ENCODE measurements around the gene TBC1D22B.
"Not testable (repeated sequence)": the region's sequence is repeated elsewhere in the genome, so short reads cannot be mapped to it uniquely, and the experiment has no call there.

TBC1D22B gene

DNA sequence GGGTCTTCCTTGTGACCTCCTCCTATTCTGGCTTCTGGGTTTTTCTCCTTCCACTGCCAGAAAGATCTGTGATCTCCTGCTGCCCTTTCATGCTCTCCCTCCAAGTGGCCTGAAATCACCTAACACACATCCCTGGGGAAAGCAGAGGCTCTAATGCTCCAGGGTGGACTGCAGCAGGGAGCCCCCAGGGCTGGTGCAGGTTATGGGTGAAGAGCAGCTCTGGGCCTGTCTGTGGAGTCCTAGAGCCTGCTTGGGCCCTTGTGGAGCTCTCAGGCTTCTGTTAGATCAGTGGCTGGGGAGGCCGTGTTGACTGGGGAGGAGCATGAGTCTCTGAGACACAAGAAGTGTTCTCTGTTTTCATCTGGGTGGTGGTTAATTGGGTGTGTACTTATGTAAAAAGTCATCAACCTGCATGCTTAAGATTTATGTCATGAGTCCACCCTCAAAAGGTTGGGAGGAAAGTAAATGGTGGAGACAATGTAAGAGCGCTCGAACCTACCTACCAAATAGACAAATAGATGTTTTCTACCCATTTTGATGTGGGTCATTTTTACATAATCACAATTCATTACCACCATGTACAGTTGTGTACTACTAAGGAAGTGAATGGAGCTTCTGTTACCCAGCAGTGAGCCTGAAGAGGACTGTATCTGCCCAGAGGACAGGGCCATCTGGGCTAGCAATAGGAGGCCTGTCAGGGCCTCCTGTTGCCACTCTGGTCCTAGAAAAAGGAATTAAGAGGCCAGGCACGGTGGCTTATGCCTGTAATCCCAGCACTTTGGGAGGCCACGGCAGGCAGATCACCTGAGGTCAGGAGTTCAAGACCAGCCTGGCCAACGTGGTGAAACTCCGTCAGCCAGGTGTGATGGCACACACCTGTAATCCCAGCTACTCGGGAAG is 64.2 kb downstream of the TBC1D22B start:
- no peak for DNase-seq (ENCODE audit: low read depth in 2 of 2)

DNA sequence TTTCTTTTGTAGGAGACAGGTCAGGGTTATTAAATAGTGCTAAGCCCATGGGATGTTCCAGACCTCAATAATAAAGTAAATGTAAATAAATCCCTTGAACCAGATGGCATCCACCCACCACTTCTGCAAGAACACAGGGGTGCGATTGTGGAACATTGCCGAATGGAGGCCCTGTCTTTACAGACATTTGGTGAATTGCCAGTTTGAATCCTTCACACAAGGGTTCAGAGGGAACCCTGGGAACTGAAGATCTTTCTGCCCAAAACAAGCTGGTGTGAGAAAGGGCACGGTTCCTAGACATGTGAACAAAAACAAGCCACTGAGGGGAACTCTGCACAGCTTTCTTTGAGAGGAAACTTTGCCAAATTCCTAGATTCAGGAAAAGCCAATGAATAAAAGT is 66.0 kb downstream of the TBC1D22B start:
- DNase-seq (ENCODE audit: low read depth in 2 of 2) = no peak

DNA sequence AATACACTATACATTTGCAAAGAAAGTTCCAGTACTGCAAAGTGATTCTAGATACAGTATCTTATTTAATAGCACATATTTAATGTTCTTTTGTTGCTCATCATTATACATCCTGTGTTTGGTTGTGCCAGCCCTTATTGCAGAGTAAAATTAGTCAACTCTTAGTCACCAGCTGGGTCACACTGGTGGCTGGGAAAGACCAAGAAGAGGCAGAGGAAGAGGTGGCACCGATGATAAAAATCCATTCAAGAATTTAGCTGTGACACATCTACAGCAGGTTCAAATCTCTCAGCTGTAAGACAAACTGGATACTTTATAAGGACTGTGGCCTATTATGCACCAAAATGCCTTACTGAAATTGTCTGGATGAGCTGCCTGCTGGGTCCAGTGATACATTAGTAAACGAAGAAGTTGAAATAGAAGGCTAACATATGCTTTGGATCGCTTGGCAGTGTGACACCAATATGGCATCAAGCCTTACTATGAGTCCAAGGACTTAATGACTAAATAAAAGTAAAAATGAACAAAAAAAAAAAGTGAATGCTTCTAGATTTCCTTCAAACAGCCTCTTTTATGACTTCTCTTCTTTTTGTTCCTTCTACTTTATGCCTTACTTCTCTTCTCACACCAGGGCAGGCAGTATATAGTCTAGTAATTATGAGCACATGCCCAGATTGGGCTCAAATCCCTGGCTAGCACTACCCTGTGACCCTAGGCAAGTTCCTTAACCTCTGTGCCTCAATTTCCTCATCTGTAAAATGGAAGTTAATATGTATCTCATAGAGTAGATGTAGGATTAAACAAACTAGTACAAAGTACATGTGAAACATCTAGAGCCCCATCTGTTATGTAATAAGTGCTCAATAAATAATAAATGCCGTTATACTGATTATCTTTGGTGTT is 66.8 kb downstream of the TBC1D22B start:
- peak; percentile 3 to 8 for DNase-seq (ENCODE audit: low read depth in 2 of 2)

DNA sequence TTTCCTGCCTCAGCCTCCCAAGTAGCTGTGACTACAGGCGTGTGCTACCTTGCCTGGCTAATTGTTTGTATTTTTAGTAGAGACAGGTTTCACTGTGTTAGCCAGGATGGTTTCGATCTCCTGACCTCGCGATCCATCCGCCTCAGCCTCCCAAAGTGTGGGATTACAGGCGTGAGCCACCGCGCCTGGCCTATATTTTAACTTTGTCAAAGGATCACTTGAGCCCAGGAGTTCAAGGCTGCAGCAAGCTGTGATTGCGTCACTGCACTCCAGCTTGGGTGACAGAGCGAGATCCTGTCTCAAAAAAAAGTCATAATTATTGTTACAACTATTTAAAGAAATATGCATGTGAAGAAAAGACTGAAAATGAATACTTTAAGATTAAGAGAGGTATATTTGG is 72.8 kb downstream of the TBC1D22B start:
- DNase-seq (ENCODE audit: low read depth in 2 of 2) = not testable (repeated sequence)

DNA sequence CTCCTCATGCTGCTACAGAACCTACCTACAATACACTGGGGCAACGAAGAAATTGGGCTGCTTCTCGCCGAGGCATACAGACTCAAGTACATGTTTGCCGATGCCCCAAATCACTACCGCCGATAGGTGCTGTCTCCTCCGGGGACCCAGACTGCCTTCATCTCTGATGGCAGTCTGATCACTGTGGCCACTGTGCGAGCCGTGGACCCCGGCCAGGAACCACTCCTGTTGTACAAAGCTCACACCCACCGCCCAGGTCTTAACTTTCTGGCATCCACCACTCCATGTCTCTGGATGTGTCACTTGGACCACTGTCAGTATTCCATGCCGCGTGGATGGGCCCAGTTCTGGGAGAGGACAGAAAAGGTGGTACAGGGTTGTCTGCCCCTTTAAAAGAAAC is 73.5 kb downstream of the TBC1D22B start:
- no peak for DNase-seq (ENCODE audit: low read depth in 2 of 2)

DNA sequence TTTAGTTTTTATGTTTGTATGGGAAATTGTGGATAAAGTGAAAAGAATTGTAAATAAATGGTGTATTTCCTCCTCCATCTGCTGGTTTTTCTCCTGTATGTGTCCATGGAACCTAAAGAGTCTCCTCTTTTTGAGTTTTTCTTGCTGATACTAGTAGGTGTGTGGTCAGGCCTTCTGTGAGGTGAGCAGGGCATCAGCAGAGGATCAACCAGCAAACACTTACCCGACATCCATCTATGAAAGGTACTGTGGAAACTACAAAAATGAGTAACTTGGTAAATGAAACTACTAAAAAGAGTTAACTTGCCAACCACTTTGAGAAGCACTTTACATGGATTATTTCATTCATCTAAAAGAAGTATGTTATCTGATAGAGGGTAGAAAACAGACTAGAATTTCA is 75.3 kb downstream of the TBC1D22B start:
- DNase-seq (ENCODE audit: low read depth in 2 of 2) = no peak

DNA sequence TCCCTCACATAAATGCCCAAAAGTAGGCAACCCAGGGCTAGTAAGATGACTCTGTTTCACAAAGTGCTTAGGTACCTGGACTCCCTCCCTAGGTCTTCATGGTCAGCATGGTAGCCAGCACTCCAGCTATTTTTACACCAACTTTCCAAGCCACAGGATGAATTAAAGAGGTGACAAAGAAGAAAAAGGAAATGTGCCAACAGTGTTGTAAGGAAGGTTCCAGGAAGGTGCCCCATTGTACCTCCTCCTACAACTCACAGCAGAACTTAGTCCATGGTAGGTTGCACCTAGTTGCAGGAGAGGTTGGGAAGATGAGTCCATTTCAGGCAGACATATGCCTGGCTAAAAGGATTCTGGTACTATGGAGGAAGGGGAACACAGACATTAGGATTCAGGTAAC is 76.5 kb downstream of the TBC1D22B start:
- no peak for DNase-seq (ENCODE audit: low read depth in 2 of 2)

DNA sequence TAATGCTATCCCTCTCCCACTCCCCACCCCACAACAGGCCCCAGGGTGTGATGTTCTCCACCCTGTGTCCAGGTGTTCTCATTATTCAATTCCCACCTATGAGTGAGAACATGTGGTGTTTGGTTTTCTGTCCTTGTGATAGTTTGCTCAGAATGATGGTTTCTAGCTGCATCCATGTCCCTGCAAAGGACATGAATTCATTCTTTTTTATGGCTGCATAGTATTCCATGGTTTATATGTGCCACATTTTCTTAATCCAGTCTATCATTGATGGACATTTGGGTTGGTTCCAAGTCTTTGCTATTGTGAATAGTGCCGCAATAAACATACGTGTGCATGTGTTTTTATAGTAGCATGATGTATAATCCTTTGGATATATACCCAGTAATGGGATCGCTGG is 80.7 kb downstream of the TBC1D22B start:
- not testable (repeated sequence) for DNase-seq (ENCODE audit: low read depth in 2 of 2)

DNA sequence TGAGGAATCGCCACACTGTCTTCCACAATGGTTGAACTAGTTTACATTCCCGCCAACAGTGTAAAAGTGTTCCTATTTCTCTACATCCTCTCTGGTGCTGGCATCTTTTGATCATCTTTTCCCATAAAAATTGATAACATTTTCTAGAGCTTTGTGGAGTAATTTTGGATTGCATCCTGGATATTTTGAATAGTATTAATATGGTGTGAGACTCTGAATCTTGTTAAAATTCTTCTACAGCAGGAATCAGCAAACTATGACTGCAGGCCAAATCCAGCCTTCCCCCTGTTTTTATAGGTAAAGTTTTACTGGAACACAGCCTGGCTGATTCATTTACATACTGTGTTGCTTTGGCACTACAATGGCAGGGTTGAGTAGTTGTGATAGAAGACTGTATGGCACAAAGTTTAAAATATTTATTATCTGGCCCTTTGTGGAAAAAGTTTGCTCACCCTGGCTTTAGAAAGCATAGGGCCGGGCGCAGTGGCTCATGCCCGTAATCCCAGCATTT is 81.2 kb downstream of the TBC1D22B start:
- no peak for DNase-seq (ENCODE audit: low read depth in 2 of 2)

DNA sequence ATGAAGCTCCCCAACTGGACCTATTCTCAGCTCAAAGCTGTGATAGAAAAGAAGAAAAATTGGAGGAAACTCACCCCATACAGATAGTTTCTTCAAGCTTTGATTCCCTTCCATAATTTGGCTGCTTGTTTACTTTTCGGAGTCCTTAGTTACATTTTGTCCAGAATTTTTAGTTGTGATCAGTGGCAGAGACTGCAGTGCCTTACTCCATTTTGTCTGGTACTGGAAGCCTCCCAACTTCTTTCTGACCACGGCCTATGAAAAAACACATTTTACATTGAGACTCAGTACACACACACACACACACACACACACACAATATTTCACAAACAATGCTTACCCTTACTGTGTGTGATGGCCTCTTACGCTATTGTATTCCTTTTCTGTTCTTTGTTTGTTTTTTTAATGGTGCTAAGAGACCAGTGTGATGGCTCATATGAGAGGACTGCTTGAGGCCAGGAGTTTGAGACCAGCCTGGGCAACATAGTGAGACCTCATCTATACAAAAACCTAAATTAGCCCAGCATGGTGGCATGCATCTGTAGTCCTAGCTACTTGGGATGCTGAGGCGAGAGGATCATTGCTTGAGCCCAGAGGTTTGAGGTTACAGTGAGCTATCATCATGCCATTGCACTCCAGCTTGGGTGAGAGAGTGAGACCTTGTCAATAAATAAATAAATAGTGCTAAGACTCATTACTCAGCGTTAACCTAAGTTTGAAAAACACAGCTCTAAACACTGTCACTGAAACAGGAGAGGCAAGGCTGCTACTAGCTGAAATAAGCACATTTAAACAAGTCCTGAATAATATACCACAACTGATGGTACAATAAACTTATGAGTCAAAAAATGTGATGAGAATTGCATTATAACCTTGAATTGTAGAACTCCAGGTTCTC is 82.4 kb downstream of the TBC1D22B start:
- DNase-seq (ENCODE audit: low read depth in 2 of 2) = no peak

DNA sequence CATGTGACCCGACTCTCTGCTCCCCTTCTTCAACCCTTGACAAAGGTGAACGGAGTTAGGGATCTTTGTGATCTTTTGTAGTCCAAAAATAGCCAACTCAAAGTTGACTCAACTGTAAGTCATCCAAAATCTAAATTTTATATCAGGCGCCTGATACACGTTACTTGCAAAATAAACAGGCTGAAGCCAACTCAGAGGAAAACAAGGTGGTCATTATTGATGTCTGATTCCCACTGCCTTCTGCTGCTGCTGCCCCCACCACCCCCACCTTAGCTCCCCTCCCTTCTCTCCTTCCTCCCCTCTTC is 83.0 kb downstream of the TBC1D22B start:
- DNase-seq (ENCODE audit: low read depth in 2 of 2) = no peak

DNA sequence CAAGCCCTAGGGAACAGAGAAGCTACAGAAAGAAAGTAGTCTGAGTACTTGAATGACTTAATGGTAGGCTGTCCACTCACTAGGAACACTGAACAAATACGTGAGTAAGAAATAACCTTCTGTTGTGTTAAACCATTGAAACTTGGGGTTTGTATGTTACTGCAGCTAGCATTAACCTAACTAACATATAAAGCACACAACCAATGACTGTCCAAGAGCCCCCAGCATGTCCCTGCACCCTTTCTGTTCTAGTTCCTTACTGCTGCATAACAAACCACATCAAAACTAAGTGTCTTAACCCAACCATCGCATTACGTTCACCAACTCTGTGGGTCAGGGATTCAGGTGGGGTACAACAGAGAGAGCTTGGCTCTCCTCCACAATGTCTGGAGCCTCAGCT is 85.7 kb downstream of the TBC1D22B start:
- no peak for DNase-seq (ENCODE audit: low read depth in 2 of 2)

DNA sequence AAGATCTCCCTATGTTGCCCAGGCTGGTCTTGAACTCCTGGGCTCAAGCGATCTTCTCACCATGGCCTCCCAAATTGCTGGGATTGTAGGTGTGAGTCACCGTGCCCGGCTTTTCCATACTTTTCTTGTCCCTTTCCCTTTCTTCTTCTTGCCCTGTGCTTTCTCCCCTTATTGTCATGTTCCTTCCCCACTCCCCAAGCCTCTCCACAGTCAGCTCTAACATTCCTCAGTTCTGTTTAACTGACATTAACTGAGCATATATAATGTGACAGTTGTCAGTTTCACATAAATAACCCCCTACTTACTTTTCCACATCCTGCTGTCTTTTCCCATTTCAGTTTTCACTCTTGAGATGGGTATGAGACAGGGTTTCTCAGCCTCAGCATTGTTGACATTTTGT is 86.7 kb downstream of the TBC1D22B start:
- no peak for DNase-seq (ENCODE audit: low read depth in 2 of 2)

DNA sequence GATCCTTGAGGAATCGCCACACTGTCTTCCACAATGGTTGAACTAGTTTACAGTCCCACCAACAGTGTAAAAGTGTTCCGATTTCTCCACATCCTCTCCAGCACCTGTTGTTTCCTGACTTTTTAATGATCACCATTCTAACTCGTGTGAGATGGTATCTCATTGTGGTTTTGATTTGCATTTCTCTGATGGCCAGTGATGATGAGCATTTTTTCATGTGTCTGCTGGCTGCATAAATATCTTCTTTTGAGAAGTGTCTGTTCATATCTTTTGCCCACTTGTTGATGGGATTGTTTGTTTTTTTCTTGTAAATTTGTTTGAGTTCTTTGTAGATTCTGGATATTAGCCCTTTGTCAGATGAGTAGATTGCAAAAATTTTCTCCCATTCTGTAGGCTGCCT is 88.2 kb downstream of the TBC1D22B start:
- not testable (repeated sequence) for DNase-seq (ENCODE audit: low read depth in 2 of 2)

DNA sequence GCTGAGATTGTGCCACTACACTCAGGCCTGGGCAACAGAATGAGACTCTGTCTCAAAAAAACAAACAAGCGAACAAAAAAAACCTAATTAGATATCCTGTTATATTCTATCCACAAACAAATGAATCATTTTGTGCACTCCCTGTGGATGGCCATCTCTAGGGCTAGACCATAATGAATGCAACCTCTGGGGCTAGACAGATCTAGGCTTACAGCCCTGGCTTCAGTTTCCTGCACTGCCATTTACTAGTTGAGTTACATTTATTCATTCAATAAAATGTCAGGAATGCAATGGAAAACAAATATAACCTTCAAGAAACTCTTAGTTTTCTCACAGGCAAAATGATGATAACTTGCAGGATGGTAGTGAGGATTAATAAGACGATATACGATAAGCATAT is 89.6 kb downstream of the TBC1D22B start:
- no peak for DNase-seq (ENCODE audit: low read depth in 2 of 2)

DNA sequence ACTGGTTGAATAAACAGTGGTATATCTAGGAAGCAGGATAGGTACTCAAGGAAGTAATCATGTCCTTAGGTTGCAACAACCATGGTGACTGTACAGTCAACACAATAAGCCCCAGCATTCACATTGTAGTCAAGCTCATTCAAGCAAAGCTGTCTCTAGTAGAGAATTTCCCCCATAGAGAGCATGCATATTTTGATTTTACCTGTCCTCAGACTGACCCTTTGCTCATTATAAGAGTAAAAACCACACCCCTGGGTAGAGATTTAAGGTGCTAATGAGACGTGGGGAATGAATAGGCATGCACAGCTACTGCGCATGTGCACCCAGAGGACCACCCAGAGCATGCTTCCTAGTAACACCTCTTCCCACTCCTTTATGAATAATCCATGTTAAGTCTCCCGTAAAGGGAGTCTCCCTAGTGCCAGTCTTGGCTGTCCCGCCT is 90.1 kb downstream of the TBC1D22B start:
- DNase-seq (ENCODE audit: low read depth in 2 of 2) = no peak

DNA sequence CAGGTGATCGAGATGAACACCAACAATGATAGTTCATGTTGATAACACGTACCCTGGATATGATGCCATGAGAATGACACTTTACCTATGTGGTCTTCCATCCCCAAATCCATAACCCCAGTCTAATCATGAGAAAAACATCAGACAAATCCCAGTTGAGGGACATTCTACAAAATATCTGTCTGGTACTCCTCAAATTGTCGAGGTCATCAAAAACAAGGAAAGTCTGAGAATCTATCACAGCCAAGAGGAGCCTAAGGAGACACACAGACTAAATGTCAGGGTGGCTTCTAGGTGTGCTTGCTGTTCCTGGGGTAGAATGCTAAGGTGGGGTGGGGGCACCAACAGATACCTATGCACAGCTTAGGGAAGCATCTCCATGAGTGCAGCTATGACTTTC is 93.5 kb downstream of the TBC1D22B start:
- no peak for DNase-seq (ENCODE audit: low read depth in 2 of 2)

DNA sequence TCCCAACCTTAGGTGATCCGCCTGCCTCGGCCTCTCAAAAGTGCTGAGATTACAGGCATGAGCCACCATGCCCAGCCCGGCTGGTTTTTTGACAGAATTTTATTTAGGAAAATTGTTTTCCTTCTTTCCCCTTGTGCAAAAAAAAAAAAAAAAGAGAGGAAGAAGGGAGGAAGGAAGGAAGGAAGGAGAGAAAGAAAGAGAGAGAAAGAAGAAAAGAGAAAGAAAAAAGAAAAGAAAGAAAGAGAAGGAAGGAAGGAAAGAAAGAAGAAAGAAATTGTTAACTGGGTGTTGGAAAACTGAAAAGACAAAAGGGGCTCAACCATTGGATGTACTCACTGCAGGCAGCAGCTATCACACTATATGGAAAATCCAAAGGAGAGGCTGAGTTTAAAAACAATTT is 94.8 kb downstream of the TBC1D22B start:
- no peak for DNase-seq (ENCODE audit: low read depth in 2 of 2)

DNA sequence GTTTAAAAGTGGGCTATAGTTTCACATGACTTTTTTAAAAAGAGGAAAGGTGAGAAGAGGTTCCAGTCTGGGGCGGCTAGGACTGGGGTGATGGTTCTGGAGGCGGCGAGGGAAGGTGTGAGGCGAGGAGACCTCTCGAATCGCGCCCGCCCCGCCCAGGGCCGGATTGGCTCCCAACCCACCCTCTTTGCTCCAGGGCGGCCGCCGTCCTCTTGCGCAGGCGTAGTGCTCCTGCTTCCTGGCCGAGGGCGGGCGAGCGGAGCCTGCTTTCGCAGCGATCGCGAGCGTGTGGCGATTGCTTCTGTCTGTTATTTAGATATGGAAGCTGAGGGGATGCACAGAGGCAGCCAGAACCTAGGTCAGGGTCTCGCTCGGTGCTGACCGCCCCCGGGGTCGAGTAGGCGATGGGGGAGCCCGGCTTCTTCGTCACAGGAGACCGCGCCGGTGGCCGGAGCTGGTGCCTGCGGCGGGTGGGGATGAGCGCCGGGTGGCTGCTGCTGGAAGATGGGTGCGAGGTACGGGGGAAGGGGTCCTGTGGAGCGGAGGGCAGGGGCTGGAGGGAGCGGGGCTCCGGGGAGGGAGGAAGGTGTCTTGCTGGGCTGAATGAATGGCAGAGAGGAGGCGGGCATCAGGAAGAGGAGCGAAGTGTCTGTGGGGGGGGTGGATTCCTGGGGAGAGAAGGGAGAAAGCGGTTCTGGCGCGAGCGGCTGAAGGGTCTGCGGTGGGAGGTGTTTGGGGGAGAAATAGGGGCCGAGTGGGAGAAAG is 96.4 kb downstream of the TBC1D22B start, which contains the start of gene RNF8:
Gene RNF8, plus strand, starts transcription at position 223 of the 765 bp plus-strand sequence. Its CDS starts 182 bp downstream, at position 405.
- peak; percentile 79 to 85 for DNase-seq (ENCODE audit: low read depth in 2 of 2)

DNA sequence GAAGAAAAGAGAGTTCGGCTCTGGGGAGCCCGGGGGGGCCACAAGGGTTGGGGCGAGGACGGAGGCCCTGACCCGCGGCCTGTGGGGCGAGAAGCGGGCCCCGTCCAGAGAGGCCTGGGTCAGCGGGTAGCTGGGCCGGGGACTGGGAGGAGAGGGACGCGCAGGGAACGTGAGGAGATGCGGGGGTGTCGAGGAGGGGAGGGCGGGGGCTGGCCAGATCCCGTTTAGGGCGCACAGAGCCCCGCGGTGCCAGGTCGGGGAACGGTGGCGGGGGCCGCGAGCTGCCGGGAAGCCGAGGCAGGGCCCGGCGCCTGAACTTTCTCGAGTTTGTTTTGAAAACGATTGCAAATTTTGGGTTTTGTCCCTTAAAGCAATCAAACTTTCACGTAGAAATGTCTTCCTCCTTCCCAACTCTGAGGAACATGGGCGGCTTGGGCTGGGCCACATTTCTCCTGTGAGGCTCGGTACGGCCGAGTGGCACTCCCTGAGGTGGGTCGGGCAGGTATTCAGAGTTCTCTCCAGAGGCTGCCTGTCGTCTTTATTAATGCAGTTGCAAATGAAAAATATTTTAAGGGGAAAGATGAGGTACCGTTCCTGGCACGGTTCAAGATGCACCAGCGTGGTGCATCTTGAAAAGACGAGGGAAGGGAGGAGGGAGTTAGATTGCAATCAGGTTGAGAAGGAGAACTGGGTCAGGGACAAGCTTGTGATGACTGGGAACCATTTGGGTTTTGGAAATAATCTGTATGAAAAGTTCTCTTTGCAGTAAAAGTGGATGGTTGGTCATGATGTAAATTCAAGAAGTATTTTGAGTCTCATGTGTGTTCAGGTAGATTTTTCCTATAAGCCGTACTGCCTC is 97.2 kb downstream of the TBC1D22B start:
- DNase-seq (ENCODE audit: low read depth in 2 of 2) = peak in 1 of 2 donors; percentile 18

All from stimulated activated CD4-positive, alpha-beta T cell treated with anti-CD3 and anti-CD28 coated beads, Interleukin-1b, Interleukin-23, amount 100 ng/mL, for 4 hours (primary cell).